ENCODE data around the gene ALX4.

ALX4 gene

GRCh38 chr11:44256673-44257291 lies 53.2 kb downstream of the ALX4 start:
- POLR2A ChIA-PET: interaction anchor here (1.0 kb wide), 1 partner anchor 10 kb away, joined by 4 read pairs; no protein-coding TSS in a partner anchor
- CTCF ChIA-PET: no interaction called here
- no peak for TF ChIP-seq ELF4 (IDR thresholded peaks at IDR 0.05)
- TF ChIP-seq, protein P1, sequence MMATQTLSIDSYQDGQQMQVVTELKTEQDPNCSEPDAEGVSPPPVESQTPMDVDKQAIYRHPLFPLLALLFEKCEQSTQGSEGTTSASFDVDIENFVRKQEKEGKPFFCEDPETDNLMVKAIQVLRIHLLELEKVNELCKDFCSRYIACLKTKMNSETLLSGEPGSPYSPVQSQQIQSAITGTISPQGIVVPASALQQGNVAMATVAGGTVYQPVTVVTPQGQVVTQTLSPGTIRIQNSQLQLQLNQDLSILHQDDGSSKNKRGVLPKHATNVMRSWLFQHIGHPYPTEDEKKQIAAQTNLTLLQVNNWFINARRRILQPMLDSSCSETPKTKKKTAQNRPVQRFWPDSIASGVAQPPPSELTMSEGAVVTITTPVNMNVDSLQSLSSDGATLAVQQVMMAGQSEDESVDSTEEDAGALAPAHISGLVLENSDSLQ (IDR thresholded peaks at IDR 0.05): no peak
- TF ChIP-seq BHLHE40 (IDR thresholded peaks at IDR 0.05; ENCODE audit: borderline replicate concordance): no peak
- no peak for TF ChIP-seq CTBP1 (IDR thresholded peaks at IDR 0.05; ENCODE audit: borderline replicate concordance)
- TF ChIP-seq ZNF384 (IDR thresholded peaks at IDR 0.05): no peak
- no peak for DNase-seq (ENCODE audit: extremely low spot score)

GRCh38 chr11:44255406-44256071 lies 54.4 kb downstream of the ALX4 start:
- no peak for DNase-seq (ENCODE audit: extremely low spot score)
- ChIA-PET CTCF (no interaction called here), POLR2A (no interaction called here)
- TF ChIP-seq LEF1 (IDR thresholded peaks at IDR 0.05; ENCODE audit: borderline replicate concordance) (no peak), NFRKB (IDR thresholded peaks at IDR 0.05) (no peak), TARDBP (IDR thresholded peaks at IDR 0.05) (no peak), SUZ12 (IDR thresholded peaks at IDR 0.05) (no peak)

GRCh38 chr11:44252999-44253602 lies 56.8 kb downstream of the ALX4 start:
- no peak for DNase-seq (ENCODE audit: extremely low spot score)
- CTCF ChIA-PET: interaction anchor here (0.7 kb wide), 1 partner anchor 1198 kb away, joined by 3 read pairs; no protein-coding TSS in a partner anchor
- TF ChIP-seq FOXM1 (IDR thresholded peaks at IDR 0.05; ENCODE audit: borderline replicate concordance): no peak
- no peak for TF ChIP-seq LEF1 (IDR thresholded peaks at IDR 0.05; ENCODE audit: borderline replicate concordance)
- TF ChIP-seq, protein P1 (IDR thresholded peaks at IDR 0.05): no peak
- no peak for TF ChIP-seq CTBP1 (IDR thresholded peaks at IDR 0.05; ENCODE audit: borderline replicate concordance)
- TF ChIP-seq BHLHE40 (IDR thresholded peaks at IDR 0.05; ENCODE audit: borderline replicate concordance): no peak
- no peak for TF ChIP-seq NFRKB (IDR thresholded peaks at IDR 0.05)
- TF ChIP-seq L3MBTL2 (conservative IDR thresholded peaks at IDR 0.05): no peak
- no peak for TF ChIP-seq ZNF384 (IDR thresholded peaks at IDR 0.05)
- no peak for TF ChIP-seq ELF4 (IDR thresholded peaks at IDR 0.05)
- TF ChIP-seq FOXK2 (IDR thresholded peaks at IDR 0.05): no peak
- no peak for TF ChIP-seq ARNT (IDR thresholded peaks at IDR 0.05)
- no peak for TF ChIP-seq SUZ12 (IDR thresholded peaks at IDR 0.05)
- no peak for TF ChIP-seq TARDBP (IDR thresholded peaks at IDR 0.05)
- TF ChIP-seq FOXA1 (IDR thresholded peaks at IDR 0.05): no peak
- no peak for TF ChIP-seq HDGF (IDR thresholded peaks at IDR 0.05; ENCODE audit: borderline replicate concordance)
- no peak for TF ChIP-seq SP1 (IDR thresholded peaks at IDR 0.05)
- POLR2A ChIA-PET: no interaction called here

- TF ChIP-seq CTBP1 (IDR thresholded peaks at IDR 0.05; ENCODE audit: borderline replicate concordance) (no peak), FOXA1 (IDR thresholded peaks at IDR 0.05) (no peak), ELF4 (IDR thresholded peaks at IDR 0.05) (no peak), LEF1 (IDR thresholded peaks at IDR 0.05; ENCODE audit: borderline replicate concordance) (no peak), TARDBP (IDR thresholded peaks at IDR 0.05) (no peak), L3MBTL2 (conservative IDR thresholded peaks at IDR 0.05) (no peak), NFRKB (IDR thresholded peaks at IDR 0.05) (no peak), FOXK2 (IDR thresholded peaks at IDR 0.05) (no peak), HDGF (IDR thresholded peaks at IDR 0.05; ENCODE audit: borderline replicate concordance) (no peak), SUZ12 (IDR thresholded peaks at IDR 0.05) (no peak), FOXM1 (IDR thresholded peaks at IDR 0.05; ENCODE audit: borderline replicate concordance) (no peak), BHLHE40 (IDR thresholded peaks at IDR 0.05; ENCODE audit: borderline replicate concordance) (no peak), SP1 (IDR thresholded peaks at IDR 0.05) (no peak)
- no peak for DNase-seq (ENCODE audit: extremely low spot score)
- ChIA-PET POLR2A (no interaction called here), CTCF (no interaction called here)
These were observed 59.5 kb downstream of the ALX4 start for GRCh38 chr11:44250421-44250820.

DNA sequence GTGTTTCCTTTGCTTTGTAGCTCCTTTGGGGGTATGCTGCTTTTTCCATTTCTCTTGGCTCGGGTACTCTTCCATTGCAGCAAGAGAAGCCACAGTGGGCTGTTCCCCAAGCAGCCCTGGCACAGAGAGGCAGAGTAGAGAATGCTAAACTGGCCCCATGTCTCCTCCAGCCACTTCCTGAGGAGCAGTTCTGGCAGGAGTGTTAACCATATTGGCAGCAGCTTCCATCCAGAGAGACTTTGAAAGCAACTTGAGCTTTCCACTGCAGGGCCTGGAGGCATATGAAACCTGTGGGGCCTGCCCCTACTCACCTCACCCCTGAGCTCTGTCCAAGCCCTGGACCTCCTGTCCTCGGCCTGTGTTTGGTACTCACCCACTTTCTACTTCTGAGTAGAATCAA lies 61.8 kb downstream of the ALX4 start:
- no peak for DNase-seq (ENCODE audit: extremely low spot score)
- TF ChIP-seq, protein P1 (IDR thresholded peaks at IDR 0.05): no peak
- TF ChIP-seq ELF4 (IDR thresholded peaks at IDR 0.05) (no peak), CTBP1 (IDR thresholded peaks at IDR 0.05; ENCODE audit: borderline replicate concordance) (no peak)
- POLR2A ChIA-PET: no interaction called here
- CTCF ChIA-PET: interaction anchor here (0.7 kb wide), 2 partner anchors 25 to 86 kb away, joined by 3 read pairs; no protein-coding TSS in a partner anchor

DNA sequence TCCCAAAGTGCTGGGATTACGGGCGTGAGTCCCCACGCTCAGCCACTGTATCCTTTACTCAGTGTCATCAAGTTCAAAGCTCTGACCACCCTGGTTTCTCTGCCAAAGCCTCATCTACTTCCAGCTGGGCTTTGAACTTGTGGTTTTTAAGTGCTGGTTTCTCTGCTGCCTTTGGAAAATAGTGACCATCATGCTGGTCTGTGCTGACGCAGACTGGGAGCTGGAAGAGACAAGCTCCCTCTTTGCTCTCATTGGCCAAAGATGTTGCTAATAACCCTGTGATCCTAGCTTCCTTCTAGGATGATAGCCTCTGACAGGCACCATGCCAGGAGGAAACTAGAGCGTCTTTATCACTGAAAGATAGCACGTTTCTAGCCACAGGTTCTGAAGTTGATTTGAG lies 62.4 kb downstream of the ALX4 start:
- TF ChIP-seq SP1 (IDR thresholded peaks at IDR 0.05): no peak
- no peak for TF ChIP-seq FOXM1 (IDR thresholded peaks at IDR 0.05; ENCODE audit: borderline replicate concordance)
- no peak for TF ChIP-seq ELF4 (IDR thresholded peaks at IDR 0.05)
- ChIA-PET POLR2A (no interaction called here), CTCF (interaction anchor here (0.7 kb wide), 1 partner anchor 305 kb away, joined by 3 read pairs; no protein-coding TSS in a partner anchor)
- DNase-seq (ENCODE audit: extremely low spot score): no peak
